ENCODE data around the gene CCDC177. TPM values are rescaled to one million over a fixed set of nuclear protein-coding genes. Genes with fewer than 3 reads are reported as not detected.

Gene CCDC177
- total RNA-seq, 2 experiments from 2014 or later, result not detected

DNA sequence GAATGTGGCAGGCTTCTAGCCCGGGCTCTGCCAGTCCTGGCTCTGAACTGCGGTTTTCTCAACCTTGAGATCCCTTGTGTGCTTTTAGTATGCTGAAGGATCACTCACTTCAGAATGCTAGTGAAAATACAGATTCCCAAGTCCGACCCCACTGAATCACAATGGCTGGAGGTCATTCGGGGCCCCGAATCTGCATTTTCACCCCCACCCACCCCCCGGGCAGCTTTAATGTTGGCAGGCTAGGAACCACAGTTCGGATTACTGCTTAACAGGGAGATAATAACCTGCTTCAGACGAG lies 36.2 kb upstream of the CCDC177 start:
- POLR2A ChIA-PET, result interaction anchor here (0.6 to 1.5 kb wide), 10 partner anchors 14 to 477 kb away, joined by 3 to 11 read pairs (median 4); no protein-coding TSS in a partner anchor
- no peaks in the 10 kb centered on the region for H3K9me2 ChIP-seq (ENCODE audit: insufficient read depth, low read length)
- H2AFZ ChIP-seq (ENCODE audit: low read length), result peak overlapping the region; percentile 77; the same call in 1 of the 2 replicates
- peaks cover 20% of the 10 kb centered on the region; the same call in 1 of the 2 replicates for H3K36me3 ChIP-seq (ENCODE audit: insufficient read depth, low read length)
- peaks cover under 1% of the 10 kb centered on the region; the same call in 1 of the 2 replicates for H4K20me1 ChIP-seq (ENCODE audit: insufficient read depth, low read length)
- peak overlapping the region; percentile 92 for H3K27ac ChIP-seq (ENCODE audit: low read depth, low read length, poor library complexity, severe bottlenecking)
- peak overlapping the region; percentile 69 for H3K4me3 ChIP-seq (ENCODE audit: low read depth, low read length, poor library complexity, severe bottlenecking)
- peaks cover 58% of the 10 kb centered on the region for H3K4me1 ChIP-seq (ENCODE audit: insufficient read depth, low read length, poor library complexity, severe bottlenecking)
- peak overlapping the region; percentile 95 for H3K4me2 ChIP-seq (ENCODE audit: low read length)
- no peaks in the 10 kb centered on the region for H3K9me3 ChIP-seq (ENCODE audit: low read length)
- BruUV-seq (replicated peaks), result no TSS peak
- CTCF ChIA-PET (ENCODE audit: unreplicated experiment), result interaction anchor here (0.6 kb wide), 1 partner anchor 27 kb away, joined by 5 read pairs; no protein-coding TSS in a partner anchor
- no peak for DNase-seq (ENCODE audit: low spot score)
- intact Hi-C loops (cut with micrococcal nuclease; ENCODE audit: unreplicated experiment), result loop anchor here (5.0 to 10.0 kb wide), 5 partner anchors 156 to 1194 kb away; partner anchors contain the start of genes MAP3K9, SRSF5, TTC9 and ZFP36L1
- peaks cover 34% of the 10 kb centered on the region for H3K79me2 ChIP-seq (ENCODE audit: insufficient read depth, low read depth, low read length)
- TF ChIP-seq, protein P1, sequence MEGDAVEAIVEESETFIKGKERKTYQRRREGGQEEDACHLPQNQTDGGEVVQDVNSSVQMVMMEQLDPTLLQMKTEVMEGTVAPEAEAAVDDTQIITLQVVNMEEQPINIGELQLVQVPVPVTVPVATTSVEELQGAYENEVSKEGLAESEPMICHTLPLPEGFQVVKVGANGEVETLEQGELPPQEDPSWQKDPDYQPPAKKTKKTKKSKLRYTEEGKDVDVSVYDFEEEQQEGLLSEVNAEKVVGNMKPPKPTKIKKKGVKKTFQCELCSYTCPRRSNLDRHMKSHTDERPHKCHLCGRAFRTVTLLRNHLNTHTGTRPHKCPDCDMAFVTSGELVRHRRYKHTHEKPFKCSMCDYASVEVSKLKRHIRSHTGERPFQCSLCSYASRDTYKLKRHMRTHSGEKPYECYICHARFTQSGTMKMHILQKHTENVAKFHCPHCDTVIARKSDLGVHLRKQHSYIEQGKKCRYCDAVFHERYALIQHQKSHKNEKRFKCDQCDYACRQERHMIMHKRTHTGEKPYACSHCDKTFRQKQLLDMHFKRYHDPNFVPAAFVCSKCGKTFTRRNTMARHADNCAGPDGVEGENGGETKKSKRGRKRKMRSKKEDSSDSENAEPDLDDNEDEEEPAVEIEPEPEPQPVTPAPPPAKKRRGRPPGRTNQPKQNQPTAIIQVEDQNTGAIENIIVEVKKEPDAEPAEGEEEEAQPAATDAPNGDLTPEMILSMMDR (conservative IDR thresholded peaks at IDR 0.05; ENCODE audit: low read length), result no peak
- TF ChIP-seq EZH2phosphoT487 (IDR thresholded peaks at IDR 0.05; ENCODE audit: borderline replicate concordance, low read depth, low read length), result no peak

DNA sequence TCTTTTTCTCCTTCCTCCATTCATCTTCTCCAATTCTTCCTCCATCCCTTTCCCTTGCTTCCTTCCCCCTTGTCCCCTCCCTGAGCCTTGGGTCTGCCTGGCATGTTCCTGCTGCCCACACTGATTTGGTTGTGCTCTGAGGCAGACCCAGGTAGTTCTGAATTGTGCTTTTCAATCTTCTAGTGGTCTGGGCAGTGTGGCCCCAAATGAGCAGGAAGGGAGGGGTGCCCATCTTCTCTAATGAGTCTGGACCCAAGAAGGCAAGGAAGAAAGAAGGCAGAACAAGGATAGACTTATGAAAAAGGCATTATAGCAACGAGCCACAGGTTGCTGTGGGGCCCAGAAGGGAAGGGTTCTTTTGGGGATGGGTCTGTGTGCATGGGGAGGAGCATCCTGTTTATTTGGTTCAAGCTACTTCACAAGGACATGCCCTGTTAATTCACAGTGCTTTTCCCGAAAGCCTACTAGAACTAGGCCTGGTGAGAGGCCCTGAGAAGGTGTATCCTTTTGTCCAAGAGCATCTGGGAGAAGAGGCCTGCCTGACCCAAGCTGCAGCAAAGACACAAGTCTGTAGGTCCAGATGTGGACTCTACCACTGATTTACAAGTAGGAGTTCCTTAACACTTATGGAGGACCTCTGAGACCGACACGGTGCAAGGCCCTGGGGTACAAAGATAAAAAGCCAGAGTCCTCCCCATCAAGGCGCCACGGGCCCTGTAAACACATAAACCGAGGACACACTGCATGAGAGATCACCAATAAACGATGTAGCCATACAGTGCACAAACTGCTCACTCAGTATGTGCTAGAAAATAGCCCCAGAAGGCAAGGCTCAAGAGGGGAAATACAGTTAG lies 35.6 kb upstream of the CCDC177 start:
- TF ChIP-seq EZH2phosphoT487 (IDR thresholded peaks at IDR 0.05; ENCODE audit: borderline replicate concordance, low read depth, low read length), result no peak
- TF ChIP-seq, protein P1 (conservative IDR thresholded peaks at IDR 0.05; ENCODE audit: low read length), result no peak
- DNase-seq (ENCODE audit: low spot score), result peak; percentile 49
- H3K4me3 ChIP-seq (ENCODE audit: low read depth, low read length, poor library complexity, severe bottlenecking), result peak overlapping the region; percentile 69
- ChIA-PET CTCF (ENCODE audit: unreplicated experiment) (no interaction called here), POLR2A (interaction anchor here (0.6 to 1.2 kb wide), 4 partner anchors 13 to 54 kb away, joined by 3 to 5 read pairs (median 3); no protein-coding TSS in a partner anchor)
- no peaks in the 10 kb centered on the region for H3K9me3 ChIP-seq (ENCODE audit: low read length)
- peak overlapping the region; percentile 77 for H2AFZ ChIP-seq (ENCODE audit: low read length)
- H3K4me1 ChIP-seq (ENCODE audit: insufficient read depth, low read length, poor library complexity, severe bottlenecking), result peaks cover 53% of the 10 kb centered on the region
- peak overlapping the region; percentile 92 for H3K27ac ChIP-seq (ENCODE audit: low read depth, low read length, poor library complexity, severe bottlenecking)
- H3K36me3 ChIP-seq (ENCODE audit: insufficient read depth, low read length), result peaks cover 19% of the 10 kb centered on the region; the same call in 1 of the 2 replicates
- H3K79me2 ChIP-seq (ENCODE audit: insufficient read depth, low read depth, low read length), result peaks cover 30% of the 10 kb centered on the region
- no peaks in the 10 kb centered on the region; the same call in 1 of the 2 replicates for H4K20me1 ChIP-seq (ENCODE audit: insufficient read depth, low read length)
- intact Hi-C loops (cut with micrococcal nuclease; ENCODE audit: unreplicated experiment), result loop anchor here (5.0 to 10.0 kb wide), 5 partner anchors 157 to 1195 kb away; partner anchors contain the start of genes MAP3K9, SRSF5, TTC9 and ZFP36L1
- peak overlapping the region; percentile 95 for H3K4me2 ChIP-seq (ENCODE audit: low read length)
- no peaks in the 10 kb centered on the region for H3K9me2 ChIP-seq (ENCODE audit: insufficient read depth, low read length)
- no TSS peak for BruUV-seq (replicated peaks)
